ENCODE results near the gene MMP24.

The MMP24 gene

GRCh38 chr20:35297155-35297554 lies 70.7 kb downstream of the MMP24 start:
- in situ Hi-C loops (cut with MboI; ENCODE audit: low sequenced_read_pairs, unreplicated experiment): no loop called here
- TF ChIP-seq CTCF (IDR thresholded peaks at IDR 0.05; ENCODE audit: borderline replicate concordance, control extremely low read depth, extremely low read depth, insufficient read depth, missing control alignments): no peak
- no peak for DNase-seq (ENCODE audit: low spot score)

GRCh38 chr20:35297740-35298139 lies 71.2 kb downstream of the MMP24 start:
- DNase-seq (ENCODE audit: low spot score): no peak
- in situ Hi-C loops (cut with MboI; ENCODE audit: low sequenced_read_pairs, unreplicated experiment): no loop called here
- TF ChIP-seq CTCF (IDR thresholded peaks at IDR 0.05; ENCODE audit: borderline replicate concordance, control extremely low read depth, extremely low read depth, insufficient read depth, missing control alignments): no peak

GRCh38 chr20:35298264-35298663 lies 71.8 kb downstream of the MMP24 start:
- in situ Hi-C loops (cut with MboI; ENCODE audit: low sequenced_read_pairs, unreplicated experiment): no loop called here
- no peak for DNase-seq (ENCODE audit: low spot score)
- no peak for TF ChIP-seq CTCF (IDR thresholded peaks at IDR 0.05; ENCODE audit: borderline replicate concordance, control extremely low read depth, extremely low read depth, insufficient read depth, missing control alignments)

- no peak for TF ChIP-seq CTCF (IDR thresholded peaks at IDR 0.05; ENCODE audit: borderline replicate concordance, control extremely low read depth, extremely low read depth, insufficient read depth, missing control alignments)
- in situ Hi-C loops (cut with MboI; ENCODE audit: low sequenced_read_pairs, unreplicated experiment): loop anchor here (10.0 kb wide), 1 partner anchor 145 kb away; no protein-coding TSS in a partner anchor
- no peak for DNase-seq (ENCODE audit: low spot score)
Observed at GRCh38 chr20:35299780-35300179, 73.3 kb downstream of the MMP24 start.

- in situ Hi-C loops (cut with MboI; ENCODE audit: low sequenced_read_pairs, unreplicated experiment): loop anchor here (10.0 kb wide), 1 partner anchor 144 kb away; no protein-coding TSS in a partner anchor
- TF ChIP-seq CTCF (IDR thresholded peaks at IDR 0.05; ENCODE audit: borderline replicate concordance, control extremely low read depth, extremely low read depth, insufficient read depth, missing control alignments): no peak
- DNase-seq (ENCODE audit: low spot score): no peak
Observed at GRCh38 chr20:35300469-35301262, 74.2 kb downstream of the MMP24 start.

- no peak for DNase-seq (ENCODE audit: low spot score)
- in situ Hi-C loops (cut with MboI; ENCODE audit: low sequenced_read_pairs, unreplicated experiment): loop anchor here (10.0 kb wide), 1 partner anchor 143 kb away; no protein-coding TSS in a partner anchor
- TF ChIP-seq CTCF (IDR thresholded peaks at IDR 0.05; ENCODE audit: borderline replicate concordance, control extremely low read depth, extremely low read depth, insufficient read depth, missing control alignments): no peak
Observed at GRCh38 chr20:35301426-35301825, 74.9 kb downstream of the MMP24 start.
